Measurements from ENCODE around the gene PRKCA.

- TF ChIP-seq, protein P1, sequence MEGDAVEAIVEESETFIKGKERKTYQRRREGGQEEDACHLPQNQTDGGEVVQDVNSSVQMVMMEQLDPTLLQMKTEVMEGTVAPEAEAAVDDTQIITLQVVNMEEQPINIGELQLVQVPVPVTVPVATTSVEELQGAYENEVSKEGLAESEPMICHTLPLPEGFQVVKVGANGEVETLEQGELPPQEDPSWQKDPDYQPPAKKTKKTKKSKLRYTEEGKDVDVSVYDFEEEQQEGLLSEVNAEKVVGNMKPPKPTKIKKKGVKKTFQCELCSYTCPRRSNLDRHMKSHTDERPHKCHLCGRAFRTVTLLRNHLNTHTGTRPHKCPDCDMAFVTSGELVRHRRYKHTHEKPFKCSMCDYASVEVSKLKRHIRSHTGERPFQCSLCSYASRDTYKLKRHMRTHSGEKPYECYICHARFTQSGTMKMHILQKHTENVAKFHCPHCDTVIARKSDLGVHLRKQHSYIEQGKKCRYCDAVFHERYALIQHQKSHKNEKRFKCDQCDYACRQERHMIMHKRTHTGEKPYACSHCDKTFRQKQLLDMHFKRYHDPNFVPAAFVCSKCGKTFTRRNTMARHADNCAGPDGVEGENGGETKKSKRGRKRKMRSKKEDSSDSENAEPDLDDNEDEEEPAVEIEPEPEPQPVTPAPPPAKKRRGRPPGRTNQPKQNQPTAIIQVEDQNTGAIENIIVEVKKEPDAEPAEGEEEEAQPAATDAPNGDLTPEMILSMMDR (IDR thresholded peaks at IDR 0.05), result no peak
- no peak for TF ChIP-seq POLR2A (IDR thresholded peaks at IDR 0.05)
Observed at GRCh38 chr17:66435182-66435581, 132.8 kb downstream of the PRKCA start.
